ENCODE results near the gene ABCA4.

The ABCA4 gene

DNA sequence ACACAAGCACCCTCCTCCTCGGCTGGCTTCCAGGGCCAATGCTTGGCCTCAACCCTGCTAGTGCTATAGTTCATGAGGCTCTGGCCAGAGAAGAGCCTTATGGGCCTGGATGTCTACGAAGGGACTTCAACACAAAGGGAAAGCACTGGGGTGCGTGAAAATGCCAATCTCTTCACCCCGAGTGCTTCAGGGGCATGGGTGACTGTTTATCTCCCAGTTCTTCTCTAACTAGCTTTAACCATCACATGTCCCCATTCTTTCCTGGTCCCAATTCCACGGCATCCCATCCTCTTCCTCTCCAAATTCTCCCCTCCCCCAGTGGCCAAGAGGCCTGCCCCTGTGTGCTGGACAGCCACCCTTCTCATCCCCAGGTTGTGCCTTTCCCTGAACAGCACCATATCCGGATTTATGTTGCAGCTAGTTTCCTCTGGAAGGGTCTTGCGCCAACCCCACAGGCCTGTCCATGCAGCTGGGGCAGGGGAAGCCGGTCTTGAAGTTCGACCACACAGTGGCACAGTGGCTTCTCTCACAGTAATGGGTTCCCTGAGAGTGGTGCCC lies 16.7 kb downstream of the ABCA4 start:
- DNase-seq, result no peak

DNA sequence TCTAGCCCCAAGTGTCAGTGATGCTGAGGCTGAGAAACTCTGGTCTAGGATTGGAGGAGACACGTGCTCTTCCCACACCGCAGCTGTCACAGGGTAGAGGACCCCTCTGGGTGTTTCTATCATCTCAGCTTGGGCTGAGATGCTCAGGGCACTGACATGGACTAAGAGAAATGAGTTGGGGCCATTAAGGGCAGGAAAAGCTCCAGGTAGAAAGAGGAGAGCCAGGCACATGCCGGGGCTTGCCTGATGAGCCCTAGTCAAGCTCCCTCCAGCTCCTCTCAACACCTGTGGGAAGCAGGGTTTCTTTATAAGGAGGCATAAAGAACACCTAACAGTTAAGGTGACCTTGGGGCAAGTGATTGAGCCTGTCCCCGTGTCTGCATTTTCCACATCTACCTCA lies 17.3 kb downstream of the ABCA4 start:
- DNase-seq, result no peak

GRCh38 chr1:94101613-94102525 lies 19.1 kb downstream of the ABCA4 start:
- DNase-seq, result no peak

GRCh38 chr1:94100785-94101612 lies 19.9 kb downstream of the ABCA4 start:
- DNase-seq, result no peak

- DNase-seq, result no peak
Observed at GRCh38 chr1:94100129-94100784, 20.7 kb downstream of the ABCA4 start.

- DNase-seq, result no peak
Observed at GRCh38 chr1:94099303-94099702, 21.6 kb downstream of the ABCA4 start.

GRCh38 chr1:94098585-94099111 lies 22.3 kb downstream of the ABCA4 start:
- DNase-seq, result no peak

- DNase-seq, result no peak
Observed at GRCh38 chr1:94096797-94097549, 24.0 kb downstream of the ABCA4 start.

DNA sequence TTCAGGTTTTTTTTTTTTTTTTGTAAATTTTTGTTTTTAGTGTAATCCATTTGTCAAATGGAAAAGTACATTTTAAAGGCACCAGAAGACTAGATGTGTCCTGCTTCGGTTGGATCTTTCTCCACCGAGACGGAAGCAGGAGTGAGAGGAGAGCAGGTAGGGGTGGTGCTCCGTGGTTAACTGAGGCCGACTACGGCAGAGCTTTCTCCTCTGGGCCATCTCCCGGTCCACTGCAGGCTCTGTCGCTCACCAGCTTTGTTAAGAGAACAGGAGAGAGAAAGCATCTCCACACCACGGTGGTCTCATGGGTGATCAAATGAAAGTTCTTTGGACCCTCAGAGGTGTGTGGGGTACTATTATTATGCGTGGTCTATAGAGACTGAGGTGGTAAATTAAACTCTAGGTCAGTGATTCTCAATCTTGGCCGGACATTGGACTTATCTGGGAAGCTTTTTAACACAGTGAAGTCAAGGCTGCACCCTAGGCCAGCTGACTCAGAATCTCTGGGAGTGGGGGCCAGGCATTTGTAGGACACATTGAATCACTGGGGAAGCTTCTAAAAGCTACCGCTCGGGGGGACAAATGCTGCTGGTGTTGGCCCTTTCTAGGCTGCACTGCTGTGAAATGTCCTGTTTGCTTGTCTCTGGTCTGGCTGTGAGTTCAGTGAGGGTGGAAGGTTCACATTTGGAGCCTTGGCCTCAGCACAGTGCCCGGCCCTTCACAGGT lies 25.0 kb downstream of the ABCA4 start:
- DNase-seq, result no peak

DNA sequence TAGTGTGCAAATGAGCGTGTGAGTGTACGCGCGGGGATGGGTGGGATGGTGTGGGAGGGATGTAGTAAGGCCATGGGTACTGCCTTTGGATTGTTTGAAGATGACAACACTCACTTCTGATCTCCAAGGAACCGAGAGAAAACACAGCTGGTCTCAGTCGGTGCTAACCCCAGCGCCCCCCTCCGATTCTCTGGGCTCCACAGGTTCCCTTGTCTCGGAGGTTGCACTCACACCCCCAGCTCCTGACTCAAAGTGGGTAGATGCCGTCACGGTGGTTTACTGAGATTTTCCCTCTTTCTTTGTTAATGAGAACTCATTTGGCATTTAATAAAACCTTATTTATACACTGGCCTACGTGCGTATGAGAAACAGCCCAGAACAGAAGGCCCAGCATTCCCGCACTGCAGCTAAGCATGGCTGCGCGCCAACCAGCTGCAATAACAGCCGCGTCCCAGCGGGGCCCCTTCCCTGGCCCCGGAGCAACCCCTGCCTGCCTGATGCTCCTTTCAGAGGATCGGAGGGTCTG lies 25.8 kb downstream of the ABCA4 start:
- no peak for DNase-seq

DNA sequence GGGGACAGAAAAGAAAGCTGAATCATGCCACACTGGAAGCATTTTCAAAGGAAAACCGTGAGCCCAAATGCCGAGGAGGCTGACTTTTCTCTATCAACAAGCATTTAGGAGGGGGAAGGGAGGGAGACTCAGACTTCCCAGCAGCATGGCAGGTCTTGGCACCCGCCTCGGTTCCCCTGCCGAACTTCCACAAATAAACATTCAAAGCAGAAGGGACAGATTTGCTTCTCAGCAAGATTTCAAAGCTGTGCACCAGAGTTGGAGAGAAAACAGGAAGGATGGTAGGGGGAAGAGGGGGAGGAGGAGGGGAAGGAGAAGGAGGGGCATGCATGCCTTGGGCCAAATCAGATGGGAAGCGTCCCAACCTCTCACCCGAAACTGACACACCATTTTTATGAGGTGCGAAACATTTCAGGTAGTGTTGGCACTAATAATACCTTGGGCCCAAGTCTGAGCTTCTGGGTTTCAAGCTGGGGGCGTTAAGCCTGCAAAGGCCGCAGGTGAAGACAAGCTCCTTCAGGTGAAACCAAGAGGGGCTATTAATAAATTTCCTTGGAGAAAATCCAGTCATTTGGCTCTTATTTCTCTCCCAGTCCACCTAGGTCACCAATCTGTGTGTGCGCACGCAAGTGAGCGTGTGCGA lies 26.4 kb downstream of the ABCA4 start:
- no peak for DNase-seq

DNA sequence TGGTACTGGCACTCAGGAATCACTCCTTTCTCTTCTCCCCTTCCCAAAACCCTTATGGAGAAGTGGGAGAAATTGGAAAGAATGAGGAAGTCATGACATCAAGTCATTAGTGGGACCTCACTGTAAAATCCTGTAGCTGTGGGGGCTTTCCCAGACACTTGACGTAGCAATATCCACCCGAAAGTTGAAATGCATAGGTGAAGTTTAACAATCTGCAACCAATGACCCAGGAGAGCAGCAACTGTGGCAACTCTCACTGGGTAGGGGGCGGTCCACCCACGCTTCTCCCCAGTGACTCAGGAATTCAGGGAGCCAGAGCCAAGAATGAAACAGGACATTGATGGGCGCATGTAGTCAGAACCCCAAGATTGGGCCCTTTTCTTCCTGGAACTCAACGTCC lies 27.0 kb downstream of the ABCA4 start:
- no peak for DNase-seq

DNA sequence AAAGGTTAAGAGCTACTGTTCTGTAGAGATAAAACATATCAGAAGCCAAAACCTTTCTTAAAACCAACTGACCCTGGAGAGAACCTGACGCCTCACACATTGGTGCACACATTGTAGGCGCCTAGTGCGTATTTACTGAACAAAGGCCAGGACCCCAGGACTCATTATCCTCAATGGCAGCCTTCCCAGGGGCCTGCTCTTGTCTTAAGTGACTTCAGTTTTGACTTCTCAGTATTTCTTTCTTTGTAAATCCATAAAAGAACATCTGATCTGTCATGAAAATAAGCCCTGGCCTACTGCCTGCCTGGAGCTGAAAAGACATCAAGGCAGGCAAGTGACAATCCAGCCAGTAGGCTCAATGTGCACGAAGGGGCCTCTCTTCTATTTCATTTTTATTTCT lies 27.6 kb downstream of the ABCA4 start:
- DNase-seq, result no peak

GRCh38 chr1:94092210-94092613 lies 28.7 kb downstream of the ABCA4 start:
- DNase-seq, result no peak

GRCh38 chr1:94090761-94091160 lies 30.2 kb downstream of the ABCA4 start:
- DNase-seq, result no peak

DNA sequence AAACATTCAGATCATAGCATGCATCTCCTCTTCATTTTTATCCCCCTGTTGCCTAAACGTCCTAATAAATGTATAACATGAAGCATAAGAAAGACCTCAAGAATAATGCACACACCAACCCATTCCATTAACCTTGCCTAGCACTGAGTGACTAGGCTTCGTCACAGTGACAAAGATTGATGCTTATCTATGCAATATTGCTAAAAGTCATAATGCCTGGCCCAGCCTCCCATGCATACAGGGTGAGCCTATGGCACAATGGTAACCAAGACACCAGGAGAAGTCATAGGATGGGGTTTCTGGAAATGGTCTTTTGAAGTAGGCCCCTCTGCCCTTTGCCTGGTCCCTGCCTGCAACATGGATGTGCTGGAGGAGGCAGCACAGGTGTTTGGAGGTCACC lies 33.8 kb downstream of the ABCA4 start:
- DNase-seq, result no peak

DNA sequence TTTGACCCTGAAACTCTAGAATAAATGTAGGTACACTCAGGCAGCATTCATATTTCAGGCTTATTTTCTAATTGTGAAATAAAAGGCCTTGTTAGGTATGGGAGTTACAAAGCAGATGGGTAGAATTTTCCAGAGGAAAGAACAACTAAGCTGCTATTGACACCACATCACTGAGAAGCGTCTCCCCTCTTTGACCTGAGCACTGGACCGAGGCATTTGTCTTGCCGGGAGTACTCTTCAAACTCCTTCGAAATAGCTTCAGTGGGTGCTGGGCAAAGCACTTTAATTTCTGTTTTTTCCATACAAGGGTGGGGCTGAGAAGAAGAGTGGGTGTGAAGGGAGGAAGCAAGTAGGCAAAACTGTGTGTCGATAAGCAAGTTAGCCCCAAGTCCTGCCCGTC lies 36.4 kb downstream of the ABCA4 start:
- DNase-seq, result no peak

DNA sequence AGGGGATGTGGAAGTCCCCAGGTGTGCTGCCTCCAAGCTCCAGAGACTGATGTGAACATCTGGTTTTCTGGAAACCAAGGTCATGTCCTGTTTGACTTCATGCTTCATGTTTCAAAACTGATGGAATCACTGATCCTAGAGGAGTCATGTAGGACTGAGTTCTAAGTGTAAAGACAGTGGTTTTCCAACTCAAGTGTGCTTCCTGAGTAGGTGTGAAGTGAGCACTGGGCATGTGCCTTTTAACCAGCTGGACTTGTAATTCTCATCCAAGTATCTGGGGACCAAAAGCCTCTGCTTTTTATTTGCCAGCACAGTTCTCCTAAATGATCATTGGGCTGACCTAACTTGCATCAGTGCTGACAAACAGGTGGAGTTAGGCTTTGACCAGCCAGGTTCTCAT lies 36.9 kb downstream of the ABCA4 start:
- DNase-seq, result no peak

GRCh38 chr1:94083681-94084080 lies 37.3 kb downstream of the ABCA4 start:
- DNase-seq, result no peak

- no peak for DNase-seq
Observed at GRCh38 chr1:94081566-94082344, 39.2 kb downstream of the ABCA4 start.

Data from stimulated activated CD4-positive, alpha-beta T cell treated with anti-CD3 and anti-CD28 coated beads, Interleukin-4, amount 100 ng/mL, for 24 hours (primary cell).